ENCODE measurements around the gene DNAJB6.

GRCh38 chr7:157300369-157300825, 36.4 kb upstream of the DNAJB6 start:
- no peak for TF ChIP-seq EZH2 (IDR thresholded peaks at IDR 0.05; ENCODE audit: insufficient read depth, poor library complexity, severe bottlenecking)
- TF ChIP-seq EZH2phosphoT487 (IDR thresholded peaks at IDR 0.05; ENCODE audit: insufficient read depth, low read depth) = no peak
